SK-N-MC (cell line): ENCODE results near the gene IL23A.

Source experiments
- EZH2 ChIP-seq: fragments of 200-600 bp; sonication (generic); IDR thresholded peaks from one replicate; pipeline ENCODE4 v1.6.1; 2017; ENCODE audit warnings: antibody characterized with exemption
- FOXP2 ChIP-seq: optimal IDR thresholded peaks from 2 replicates; pipeline ENCODE3; 2011; ENCODE audit warnings: mild to moderate bottlenecking, moderate library complexity; ENCODE audit not compliant: insufficient read depth; ENCODE audit errors: extremely low read length, control extremely low read depth
- POLR2AphosphoS5 ChIP-seq: IDR thresholded peaks from 2 replicates; pipeline ENCODE4 v1.6.1; 2012; ENCODE audit warnings: mild to moderate bottlenecking, low read depth, low read length, borderline replicate concordance

DNA sequence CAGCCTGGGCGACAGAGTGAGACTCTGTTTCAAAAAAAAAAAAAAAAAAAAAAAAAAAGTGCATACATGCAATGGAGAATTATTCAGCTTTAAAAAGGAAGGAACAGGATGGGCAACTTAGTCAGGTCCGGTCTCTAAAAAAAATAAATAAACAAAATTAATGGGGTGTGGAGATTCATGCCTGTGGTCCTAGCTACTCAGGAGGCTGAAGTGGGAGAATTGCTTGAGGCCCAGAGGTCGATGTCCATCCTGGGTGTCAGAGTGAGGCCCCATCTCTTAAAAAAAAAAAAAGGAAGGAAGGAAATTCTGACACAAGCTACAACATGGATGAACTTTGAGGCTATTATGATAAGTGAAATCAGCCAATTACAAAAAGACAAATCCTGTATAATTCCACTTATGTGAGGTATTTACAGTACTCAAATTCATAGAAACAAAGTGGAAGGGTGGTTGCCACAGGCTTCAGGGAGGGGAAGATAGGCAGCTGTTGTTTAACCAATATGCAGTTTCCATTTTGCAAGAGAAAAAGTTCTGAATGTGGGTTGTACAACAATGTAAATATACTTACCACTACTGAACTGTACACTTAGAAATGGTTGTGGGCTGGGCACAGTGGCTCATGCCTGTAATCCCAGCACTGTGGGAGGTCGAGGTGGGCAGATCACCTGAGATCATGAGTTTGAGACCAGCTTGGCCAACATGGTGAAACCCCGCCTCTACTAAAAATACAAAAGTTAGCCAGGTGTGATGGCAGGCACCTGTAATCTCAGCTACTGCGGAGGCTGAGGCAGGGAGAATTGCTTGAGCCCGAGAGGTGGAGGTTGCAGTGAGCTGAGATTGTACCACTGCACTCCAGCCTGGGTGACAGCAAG lies 36.3 kb downstream of the IL23A start:
- TF ChIP-seq EZH2, result no peak
- no peak for TF ChIP-seq POLR2AphosphoS5
- TF ChIP-seq FOXP2, result no peak
